ENCODE results near the gene DPYD. TPM values are rescaled to one million over a fixed set of nuclear protein-coding genes. Genes with fewer than 3 reads are reported as not detected.

Gene DPYD
- total and polyA plus RNA-seq, 10 of the 15 experiments (the other 5 are each of a cell fraction or from before 2014, with no cell fraction given) = 5.7 to 23.8 (median 10.2) TPM

DNA sequence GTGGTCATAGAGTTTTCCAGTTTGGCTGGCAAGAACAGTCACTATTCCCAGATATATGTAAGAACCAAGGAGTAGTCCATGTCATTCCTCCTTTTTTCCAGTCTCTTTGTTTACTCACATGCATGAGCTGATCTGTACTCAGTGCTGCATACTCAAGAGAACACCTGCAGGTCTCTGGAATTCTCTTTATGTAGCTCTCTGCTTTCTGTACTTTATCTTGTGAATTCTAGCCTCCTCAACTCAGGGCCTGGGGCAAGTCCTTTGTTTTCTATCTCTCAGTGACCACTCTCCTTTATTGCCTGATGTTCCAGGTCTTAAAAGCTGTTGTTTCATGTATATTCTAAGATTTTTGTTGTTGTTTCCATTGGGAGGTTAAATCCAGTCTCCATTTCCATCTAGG, 478.9 kb downstream of the DPYD start:
- intact Hi-C loops (cut with micrococcal nuclease; ENCODE audit: unreplicated experiment) = no loop called here
- H3K27me3 ChIP-seq (replicated peaks in 1 of 2; ENCODE audit: control insufficient read depth in 2 of 2, insufficient read depth in 2 of 2, low read length in 1 of 2) = no peaks in the 10 kb centered on the region
- FAIRE-seq = no peak
- ChIA-PET CTCF (interaction anchor here (0.8 to 0.9 kb wide), 2 partner anchors 27 to 62 kb away, joined by 3 read pairs; no protein-coding TSS in a partner anchor), SMC1A (ENCODE audit: uncharacterized antibody, unreplicated experiment) (interaction anchor here (0.8 to 1.5 kb wide), 2 partner anchors 14 to 65 kb away, joined by 3 to 4 read pairs; no protein-coding TSS in a partner anchor), POLR2A (no interaction called here), RAD21 (ENCODE audit: unreplicated experiment) (interaction anchor here (0.6 to 1.5 kb wide), 2 partner anchors 83 to 84 kb away, joined by 3 read pairs; no protein-coding TSS in a partner anchor)
- no peak for ATAC-seq
- H2AFZ ChIP-seq (ENCODE audit: control insufficient read depth, low read depth, low read length) = no peak overlapping the region
- no peaks in the 10 kb centered on the region for H3K9me3 ChIP-seq (replicated peaks; ENCODE audit: control insufficient read depth, insufficient read depth, low read length)
- no peaks in the 10 kb centered on the region for H3K36me3 ChIP-seq (ENCODE audit: control insufficient read depth in 2 of 2, insufficient read depth in 2 of 2, low read length in 1 of 2)
- H3K4me1 ChIP-seq (ENCODE audit: control insufficient read depth, insufficient read depth, low read length) = no peaks in the 10 kb centered on the region
- no peaks in the 10 kb centered on the region for H3K79me2 ChIP-seq (ENCODE audit: control insufficient read depth, insufficient read depth, low read length)
- in situ Hi-C loops (cut with MboI) = no loop called here
- H4K20me1 ChIP-seq (ENCODE audit: control insufficient read depth, insufficient read depth) = no peaks in the 10 kb centered on the region
- TF ChIP-seq STAT1 (conservative IDR thresholded peaks at IDR 0.05) = no peak
- no peak for TF ChIP-seq NR2C2 (IDR thresholded peaks at IDR 0.05; ENCODE audit: borderline replicate concordance, control insufficient read depth, insufficient read length, low read depth)
- TF ChIP-seq, protein P1, sequence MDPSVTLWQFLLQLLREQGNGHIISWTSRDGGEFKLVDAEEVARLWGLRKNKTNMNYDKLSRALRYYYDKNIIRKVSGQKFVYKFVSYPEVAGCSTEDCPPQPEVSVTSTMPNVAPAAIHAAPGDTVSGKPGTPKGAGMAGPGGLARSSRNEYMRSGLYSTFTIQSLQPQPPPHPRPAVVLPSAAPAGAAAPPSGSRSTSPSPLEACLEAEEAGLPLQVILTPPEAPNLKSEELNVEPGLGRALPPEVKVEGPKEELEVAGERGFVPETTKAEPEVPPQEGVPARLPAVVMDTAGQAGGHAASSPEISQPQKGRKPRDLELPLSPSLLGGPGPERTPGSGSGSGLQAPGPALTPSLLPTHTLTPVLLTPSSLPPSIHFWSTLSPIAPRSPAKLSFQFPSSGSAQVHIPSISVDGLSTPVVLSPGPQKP (IDR thresholded peaks at IDR 0.05; ENCODE audit: low read depth, low read length) = no peak
- TF ChIP-seq ZZZ3 (IDR thresholded peaks at IDR 0.05; ENCODE audit: control insufficient read depth, insufficient read length, low read depth) = no peak
- TF ChIP-seq, protein P2, sequence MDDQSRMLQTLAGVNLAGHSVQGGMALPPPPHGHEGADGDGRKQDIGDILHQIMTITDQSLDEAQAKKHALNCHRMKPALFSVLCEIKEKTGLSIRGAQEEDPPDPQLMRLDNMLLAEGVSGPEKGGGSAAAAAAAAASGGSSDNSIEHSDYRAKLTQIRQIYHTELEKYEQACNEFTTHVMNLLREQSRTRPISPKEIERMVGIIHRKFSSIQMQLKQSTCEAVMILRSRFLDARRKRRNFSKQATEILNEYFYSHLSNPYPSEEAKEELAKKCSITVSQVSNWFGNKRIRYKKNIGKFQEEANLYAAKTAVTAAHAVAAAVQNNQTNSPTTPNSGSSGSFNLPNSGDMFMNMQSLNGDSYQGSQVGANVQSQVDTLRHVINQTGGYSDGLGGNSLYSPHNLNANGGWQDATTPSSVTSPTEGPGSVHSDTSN (IDR thresholded peaks at IDR 0.05; ENCODE audit: insufficient replicate concordance, low read depth, low read length) = no peak
- TF ChIP-seq SREBF2 (IDR thresholded peaks at IDR 0.05; ENCODE audit: low read length) = no peak
- TF ChIP-seq, protein P3, sequence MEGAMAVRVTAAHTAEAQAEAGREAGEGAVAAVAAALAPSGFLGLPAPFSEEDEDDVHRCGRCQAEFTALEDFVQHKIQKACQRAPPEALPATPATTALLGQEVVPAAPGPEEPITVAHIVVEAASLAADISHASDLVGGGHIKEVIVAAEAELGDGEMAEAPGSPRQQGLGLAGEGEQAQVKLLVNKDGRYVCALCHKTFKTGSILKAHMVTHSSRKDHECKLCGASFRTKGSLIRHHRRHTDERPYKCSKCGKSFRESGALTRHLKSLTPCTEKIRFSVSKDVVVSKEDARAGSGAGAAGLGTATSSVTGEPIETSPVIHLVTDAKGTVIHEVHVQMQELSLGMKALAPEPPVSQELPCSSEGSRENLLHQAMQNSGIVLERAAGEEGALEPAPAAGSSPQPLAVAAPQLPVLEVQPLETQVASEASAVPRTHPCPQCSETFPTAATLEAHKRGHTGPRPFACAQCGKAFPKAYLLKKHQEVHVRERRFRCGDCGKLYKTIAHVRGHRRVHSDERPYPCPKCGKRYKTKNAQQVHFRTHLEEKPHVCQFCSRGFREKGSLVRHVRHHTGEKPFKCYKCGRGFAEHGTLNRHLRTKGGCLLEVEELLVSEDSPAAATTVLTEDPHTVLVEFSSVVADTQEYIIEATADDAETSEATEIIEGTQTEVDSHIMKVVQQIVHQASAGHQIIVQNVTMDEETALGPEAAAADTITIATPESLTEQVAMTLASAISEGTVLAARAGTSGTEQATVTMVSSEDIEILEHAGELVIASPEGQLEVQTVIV (IDR thresholded peaks at IDR 0.05; ENCODE audit: borderline replicate concordance, partially characterized antibody) = no peak
- H3K9ac ChIP-seq (ENCODE audit: control insufficient read depth, insufficient read depth, low read length) = no peak overlapping the region
- H3K27ac ChIP-seq (ENCODE audit: control insufficient read depth, insufficient read depth) = no peak overlapping the region
- no peak for DNase-seq (ENCODE audit: low read depth, low spot score)
- no peak overlapping the region for H3K4me3 ChIP-seq
- H3K4me2 ChIP-seq (ENCODE audit: control insufficient read depth, insufficient read depth) = no peak overlapping the region
- BruUV-seq (replicated peaks) = no TSS peak

Data from GM12878 (cell line).